Activated CD8-positive, alpha-beta memory T cell treated with anti-CD3 and anti-CD28 coated beads for 1 hour (primary cell): ENCODE data around the gene MCOLN3.

Source experiments
- DNase-seq, 2 donors: peaks; one replicate each; pipeline ENCODE4 v3.0.0-alpha.2; 2020; ENCODE audit warnings: low read depth in 1 of 2; ENCODE audit errors: extremely low read depth in 1 of 2

The MCOLN3 gene, protein sequence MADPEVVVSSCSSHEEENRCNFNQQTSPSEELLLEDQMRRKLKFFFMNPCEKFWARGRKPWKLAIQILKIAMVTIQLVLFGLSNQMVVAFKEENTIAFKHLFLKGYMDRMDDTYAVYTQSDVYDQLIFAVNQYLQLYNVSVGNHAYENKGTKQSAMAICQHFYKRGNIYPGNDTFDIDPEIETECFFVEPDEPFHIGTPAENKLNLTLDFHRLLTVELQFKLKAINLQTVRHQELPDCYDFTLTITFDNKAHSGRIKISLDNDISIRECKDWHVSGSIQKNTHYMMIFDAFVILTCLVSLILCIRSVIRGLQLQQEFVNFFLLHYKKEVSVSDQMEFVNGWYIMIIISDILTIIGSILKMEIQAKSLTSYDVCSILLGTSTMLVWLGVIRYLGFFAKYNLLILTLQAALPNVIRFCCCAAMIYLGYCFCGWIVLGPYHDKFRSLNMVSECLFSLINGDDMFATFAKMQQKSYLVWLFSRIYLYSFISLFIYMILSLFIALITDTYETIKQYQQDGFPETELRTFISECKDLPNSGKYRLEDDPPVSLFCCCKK

DNA sequence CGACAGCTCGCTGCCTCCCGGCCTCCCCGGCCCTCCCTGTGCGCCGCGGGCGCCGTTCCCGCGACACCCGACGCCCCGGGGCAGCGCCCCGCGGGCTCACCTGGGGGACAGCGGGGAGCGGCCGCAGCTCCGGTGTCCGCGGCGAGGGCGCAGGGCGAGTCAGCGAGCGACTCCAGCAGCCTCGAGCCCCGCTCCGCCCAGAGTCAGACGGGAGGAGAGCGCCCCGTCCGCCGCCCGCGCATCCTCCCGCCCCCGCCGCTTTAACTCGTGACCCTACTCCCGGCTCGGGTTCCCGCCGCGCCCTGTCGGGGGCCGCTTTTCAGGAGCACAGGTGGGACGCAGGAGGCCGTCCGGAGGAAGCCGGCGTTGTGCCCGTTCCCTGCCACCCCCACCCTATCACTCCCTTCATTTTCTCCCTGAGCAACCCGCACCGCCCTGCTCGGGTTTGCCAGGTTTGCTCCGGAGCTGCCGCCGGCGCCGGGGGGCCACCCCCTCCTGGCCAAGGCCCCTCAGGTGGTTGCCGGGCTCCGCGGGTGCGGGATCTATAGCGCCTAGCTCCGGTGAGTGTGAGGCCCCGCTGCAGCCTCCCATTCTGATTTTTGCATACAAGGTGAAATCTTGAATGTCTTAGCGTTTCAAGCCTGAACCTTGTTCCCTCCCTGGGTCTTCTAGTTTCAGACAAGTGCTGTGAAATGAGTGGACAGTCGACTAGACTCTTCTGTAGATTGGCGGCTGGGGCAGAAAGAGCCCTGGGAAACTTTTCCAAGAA is at the start of gene MCOLN3:
TSS of gene MCOLN3 (minus strand) at position 205 of the 769 bp plus-strand sequence. CDS start 3,140 bp downstream, outside the sequence.
- peak in 1 of 2 donors; percentile 19 for DNase-seq

DNA sequence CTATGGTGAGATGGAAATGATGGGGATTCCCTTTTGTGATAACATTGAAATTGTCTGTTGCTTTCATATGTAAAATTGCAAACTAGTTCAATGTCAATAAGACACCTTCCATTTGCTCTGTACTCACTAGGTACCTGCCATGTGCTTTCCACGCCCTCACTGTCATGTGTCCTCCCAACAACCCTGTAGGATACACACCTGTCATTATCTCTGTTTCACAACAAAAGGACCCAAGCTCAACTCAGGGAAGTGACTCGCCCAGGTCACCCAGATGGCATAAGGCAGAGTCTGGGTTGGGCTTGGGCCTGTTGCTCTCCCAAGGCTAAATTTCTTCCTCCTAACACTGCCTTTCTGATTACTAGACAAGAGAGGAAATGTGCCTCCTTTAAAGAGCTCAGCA is 45.3 kb upstream of the MCOLN3 start:
- DNase-seq: no peak

DNA sequence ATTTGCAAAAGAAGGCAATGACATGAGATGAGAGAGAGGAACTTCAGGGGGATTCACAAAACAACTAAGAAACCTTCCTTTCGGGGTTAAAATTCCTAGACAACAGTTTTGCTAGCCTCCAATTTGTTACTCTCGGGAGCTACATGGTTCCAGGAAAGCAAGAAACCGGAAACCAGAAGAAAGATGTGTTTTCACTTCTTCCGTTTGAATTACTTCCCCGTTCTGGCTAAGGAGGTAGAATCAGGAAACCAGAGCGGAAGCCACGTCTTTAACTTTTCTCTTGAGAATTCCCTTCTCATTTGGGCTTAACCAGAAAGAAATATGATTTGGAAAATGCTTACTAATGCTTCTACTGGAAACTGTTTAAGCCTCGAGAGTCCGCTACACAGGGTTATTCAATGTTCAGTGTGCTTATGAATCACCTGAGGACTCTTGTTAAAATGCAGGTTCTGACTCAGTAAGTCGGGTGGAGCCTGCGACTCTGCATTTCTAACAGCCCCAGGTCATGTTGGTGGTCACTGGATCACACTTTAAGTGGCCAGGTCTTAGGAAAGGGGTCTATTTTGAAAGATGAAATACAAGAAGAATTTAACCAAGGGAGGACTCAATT is 43.5 kb upstream of the MCOLN3 start:
- no peak for DNase-seq

DNA sequence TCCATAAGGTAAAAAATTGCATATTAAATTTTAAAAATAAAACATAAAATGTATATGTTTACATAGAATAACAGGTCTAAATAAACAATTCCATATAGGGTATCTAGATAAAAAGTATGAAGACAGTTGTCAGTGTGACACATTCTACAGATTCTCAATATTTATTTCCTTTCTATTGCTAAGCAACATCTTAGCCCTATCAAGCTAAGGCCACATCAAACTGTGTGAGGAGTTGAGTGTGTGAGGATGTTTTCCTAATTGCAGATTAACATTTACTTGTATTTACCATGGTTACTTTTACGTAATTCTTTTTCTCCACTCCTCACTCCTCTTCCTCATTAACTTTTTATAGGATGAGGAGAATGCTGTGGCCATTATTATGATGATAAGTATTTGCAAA is 41.9 kb upstream of the MCOLN3 start:
- DNase-seq: no peak

DNA sequence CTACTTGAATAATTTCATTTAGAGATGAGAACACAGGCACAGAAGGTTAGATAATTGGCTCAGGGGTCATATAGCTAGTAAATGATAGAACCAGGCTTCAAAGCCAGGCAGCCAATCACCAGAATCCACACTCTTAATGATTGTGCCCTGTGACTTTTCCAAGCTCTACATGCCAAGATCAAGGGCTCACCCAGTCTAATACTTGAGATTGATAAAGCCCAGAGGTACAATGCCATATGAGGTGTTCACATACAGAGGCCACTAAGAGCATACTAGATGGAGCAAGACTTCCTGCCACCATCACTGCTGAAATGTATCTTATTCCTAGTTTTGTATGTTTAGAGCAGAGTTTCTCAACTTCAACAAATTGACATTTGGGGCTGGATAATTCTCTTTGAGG is 40.9 kb upstream of the MCOLN3 start:
- DNase-seq: no peak

DNA sequence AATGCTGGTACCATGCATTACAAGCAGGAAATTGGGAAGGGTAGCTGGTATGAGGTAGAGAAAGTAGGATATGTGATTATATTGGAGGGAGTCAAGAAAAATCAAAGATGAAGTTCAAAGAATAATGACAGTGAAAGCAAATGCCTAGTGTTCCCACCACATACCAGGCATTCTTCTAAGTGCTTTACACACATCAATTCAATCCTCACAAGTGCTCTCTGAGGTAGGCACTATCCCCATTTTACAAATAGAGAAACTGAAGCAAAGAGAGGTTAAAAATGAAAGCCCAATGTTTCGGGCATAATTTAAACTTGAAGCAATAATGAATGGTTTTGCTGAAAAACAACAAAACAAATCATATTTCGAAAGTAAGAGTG is 40.1 kb upstream of the MCOLN3 start:
- DNase-seq: no peak

DNA sequence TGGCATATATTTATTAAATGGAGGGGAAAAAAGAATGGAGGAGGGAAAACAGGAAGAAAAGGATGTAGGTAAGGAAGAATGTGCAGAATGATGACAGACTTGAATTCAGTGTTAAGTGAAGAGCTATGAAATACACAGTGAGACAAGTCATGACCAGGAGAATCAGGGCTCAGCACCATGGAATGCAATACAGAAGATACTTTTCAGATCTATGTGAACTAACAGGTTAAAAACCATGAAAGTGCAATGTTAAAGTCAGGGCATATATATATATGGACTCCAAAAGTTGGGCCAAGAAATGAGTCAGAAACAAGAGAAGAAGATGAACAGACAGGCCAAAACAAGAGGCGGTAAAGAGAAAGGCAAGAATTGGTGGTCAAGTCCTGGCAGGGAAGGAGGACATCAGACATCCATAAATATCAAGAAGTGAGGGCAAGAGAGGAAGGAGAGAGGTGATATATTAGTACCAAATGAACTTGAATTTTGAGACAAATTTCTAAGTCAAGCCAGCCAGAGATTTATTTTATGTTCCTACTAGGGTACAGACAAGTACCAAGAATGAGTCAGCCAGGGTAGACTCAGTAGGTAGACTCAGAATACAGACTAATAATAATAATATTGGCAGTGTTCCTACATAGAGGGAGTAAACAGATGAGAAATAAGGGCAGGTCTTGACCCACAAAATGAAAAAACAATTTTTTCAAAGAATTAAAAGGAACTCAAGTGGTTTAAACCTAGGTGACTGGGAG is 39.5 kb upstream of the MCOLN3 start:
- DNase-seq: no peak

DNA sequence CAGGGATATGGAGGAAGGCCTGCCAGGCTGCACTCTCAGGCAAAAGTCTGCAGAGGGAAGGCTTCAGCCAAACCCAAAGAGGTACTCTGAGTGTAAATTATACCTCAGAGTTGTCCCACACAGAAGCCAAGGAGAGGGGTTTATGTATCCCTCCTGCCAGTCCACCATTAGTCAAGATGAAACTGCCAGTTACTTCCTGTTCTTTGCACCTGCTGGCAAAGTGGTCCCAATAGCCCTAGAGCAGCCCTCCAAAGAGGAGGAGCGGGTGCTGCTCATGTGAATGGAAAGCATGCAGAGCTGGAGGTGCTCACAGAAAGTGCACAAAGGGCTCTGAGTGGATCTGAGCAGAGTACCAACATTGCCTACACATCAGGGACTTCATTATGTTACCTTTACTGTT is 37.1 kb upstream of the MCOLN3 start:
- no peak for DNase-seq

DNA sequence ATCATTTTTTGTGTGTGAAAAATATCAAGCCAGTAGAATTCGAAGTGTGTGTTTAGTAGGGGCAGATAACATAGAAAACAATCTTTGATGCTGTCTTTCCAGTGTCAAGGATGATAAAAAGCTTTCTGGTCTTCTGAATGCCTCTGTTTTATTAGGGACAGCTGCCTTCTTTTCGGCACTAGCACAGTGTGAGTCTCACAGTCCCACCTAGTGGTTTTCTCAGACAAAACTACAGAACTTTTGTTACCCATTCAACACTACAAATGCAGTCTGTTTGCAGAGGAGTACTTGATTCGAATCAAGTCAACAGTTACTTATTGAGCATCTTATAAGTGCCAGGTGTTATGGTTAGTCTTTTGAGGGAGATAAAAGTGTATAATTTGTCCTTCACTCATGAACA is 30.6 kb upstream of the MCOLN3 start:
- DNase-seq: no peak

DNA sequence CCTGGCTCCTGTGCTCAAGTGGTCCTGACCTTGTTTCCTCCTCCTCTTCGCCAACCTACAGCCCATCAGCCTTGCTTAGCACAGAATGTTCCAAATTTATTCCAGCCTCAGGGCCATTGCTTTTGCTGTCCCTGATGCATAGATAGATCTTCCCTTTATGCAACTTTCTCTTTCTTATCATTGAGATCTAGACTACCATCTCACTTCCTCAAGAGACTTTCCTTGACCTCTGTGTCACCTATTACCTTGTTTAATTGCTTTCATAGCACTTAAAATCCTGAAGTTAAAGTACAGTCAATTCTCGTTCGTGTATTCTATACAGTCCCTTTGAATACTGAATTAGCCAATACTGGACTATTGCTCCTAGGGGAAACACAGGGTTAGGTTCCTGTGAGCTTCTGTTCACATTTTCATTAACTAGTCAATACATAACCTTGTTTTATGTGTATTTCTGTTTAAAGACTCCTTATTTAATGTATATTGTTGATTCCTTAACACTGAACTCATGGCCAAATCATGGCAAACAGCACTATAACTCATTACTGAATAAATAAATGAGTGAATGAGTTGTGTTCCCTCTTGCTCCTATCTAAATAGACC is 26.2 kb upstream of the MCOLN3 start:
- DNase-seq: no peak

DNA sequence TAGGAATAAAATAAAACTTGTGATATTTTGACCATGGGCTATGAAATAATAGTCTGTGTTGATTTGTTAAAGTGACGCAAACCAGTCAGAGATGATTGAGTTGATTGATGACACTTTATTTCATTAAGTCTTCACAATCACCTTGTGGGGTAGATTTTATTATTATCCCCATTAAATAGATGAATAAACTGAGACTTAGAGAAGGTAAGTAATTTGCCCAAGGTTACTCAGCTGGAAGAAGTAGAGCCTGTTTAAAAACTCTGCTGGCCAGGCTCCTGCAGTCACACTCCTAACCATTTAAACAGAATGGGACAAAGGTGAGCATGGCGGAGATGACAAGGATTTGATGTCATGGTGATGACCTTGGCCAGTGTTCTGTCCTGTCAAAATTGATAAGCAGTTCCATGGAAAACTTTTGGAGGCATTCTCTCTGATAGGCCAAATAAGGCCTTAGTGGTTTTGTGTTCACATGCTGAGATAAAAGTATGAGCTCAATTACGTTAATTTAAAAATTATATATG is 22.7 kb upstream of the MCOLN3 start:
- DNase-seq: no peak

DNA sequence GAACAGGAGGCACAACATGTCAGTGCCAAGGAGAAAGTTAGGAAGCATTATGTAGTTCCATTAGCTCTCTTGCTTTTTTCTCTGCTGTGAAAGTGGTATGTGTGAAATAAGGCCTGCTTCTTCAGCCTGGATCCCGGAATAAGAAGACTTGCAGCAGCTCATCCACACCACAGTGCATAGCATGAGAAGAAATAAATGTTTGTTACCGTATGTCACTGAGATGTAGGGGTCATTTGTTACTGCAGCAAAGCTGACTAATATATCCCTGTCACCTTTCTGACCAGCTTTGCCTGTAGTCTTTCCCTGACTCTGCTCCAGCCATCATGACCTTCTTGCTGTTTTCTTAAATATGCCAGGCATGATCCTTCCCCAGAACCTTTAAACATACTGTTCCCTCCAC is 20.5 kb upstream of the MCOLN3 start:
- DNase-seq: no peak

DNA sequence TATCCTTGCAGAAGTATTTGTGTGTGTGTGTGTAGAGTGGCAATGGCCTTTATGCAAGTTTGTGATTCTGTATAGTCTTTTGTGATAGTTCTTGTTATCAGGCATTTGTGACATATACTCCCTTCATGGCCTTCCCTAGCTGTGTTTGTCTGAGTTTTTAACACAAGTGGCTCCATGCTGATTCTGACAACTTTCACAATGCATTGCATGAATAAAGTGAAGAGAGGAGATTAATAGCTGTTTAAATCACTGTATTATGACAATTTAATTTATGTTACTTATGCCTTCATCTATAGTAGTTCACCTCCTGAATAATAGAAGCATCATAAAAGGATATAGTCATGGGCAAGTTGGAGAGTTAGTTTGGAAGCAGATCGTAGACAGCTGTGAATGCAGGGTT is 17.2 kb upstream of the MCOLN3 start:
- DNase-seq: no peak

DNA sequence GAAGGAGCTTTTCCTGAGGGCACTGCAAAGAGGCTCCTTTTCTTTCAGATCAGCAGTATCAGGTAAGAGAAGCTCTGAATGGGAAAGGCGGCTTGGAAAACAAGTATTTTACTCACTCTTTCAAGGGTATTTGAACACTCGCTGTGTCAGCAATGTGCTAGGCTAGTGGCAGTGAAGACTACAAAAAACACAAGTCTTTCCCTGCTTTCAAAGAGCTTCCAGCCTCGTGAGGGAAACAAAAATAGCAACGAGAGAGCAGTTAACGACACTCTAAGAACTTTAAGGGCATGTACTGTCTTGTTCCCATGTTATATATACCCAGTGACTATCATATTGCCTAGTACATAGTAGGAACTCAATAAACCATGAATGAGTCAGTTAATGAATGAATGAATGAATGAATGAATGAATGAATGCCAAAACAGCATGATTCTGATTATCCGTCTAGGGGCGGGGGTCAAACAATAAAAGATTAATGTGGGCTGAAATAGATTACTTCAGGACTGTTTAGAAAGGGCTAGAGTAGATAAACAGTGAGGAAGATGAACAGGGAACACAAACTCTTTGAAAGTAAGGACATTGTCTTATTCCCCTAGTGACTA is 14.2 kb upstream of the MCOLN3 start:
- DNase-seq: no peak

DNA sequence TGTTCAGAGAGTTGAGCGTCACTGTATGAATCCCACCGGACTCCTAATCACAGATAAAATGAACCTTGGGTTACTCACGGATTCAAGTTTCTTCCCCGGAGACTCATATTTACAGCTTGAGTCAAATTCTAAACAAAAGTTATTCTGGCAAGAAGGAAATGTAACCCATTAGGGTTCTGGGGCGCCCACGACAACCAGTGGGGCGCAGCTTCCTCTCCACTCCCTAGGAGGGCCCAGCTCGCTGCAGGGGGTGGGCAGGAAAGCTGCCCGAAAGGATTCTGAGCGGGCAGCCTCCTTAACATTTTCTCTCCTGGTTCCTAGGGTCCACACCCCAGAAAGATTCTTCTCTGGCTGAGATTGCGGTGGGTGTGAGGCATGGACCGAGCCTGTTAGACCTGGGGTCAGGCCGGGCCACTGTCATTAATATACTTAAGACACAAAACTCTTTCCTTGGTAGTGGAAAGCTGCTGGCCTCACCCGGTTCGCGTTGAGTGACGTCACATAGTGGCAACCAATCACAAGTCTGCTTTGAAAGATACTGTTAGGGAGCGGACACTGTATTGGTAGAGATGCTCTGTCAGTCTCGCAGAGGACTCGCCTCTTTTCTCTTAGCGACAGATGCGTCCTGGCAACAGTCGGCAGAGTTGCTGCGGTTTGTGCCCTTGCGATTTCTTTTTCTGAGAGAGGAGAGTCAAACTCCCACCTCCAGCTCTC is 13.6 kb upstream of the MCOLN3 start:
- peak; percentile 54 to 69 for DNase-seq

DNA sequence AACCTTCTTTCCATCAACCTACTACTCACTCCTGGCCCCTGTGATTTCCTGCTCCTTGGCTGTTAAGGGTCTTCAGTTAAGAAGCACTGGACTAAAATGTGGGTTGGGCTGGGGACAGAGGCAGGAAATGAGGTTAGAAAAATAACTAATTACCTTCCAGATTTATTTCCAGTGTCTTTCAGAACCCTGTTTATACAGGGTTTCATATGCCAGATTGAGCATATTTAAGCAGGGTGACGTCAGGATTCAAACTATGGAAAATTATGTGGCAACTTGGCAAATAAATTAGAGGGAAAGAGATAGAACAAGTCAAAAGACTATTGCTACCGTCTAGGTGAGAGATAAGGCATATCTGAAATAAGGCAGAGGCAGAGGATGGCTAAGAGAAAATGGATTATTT is 11.7 kb upstream of the MCOLN3 start:
- DNase-seq: no peak

DNA sequence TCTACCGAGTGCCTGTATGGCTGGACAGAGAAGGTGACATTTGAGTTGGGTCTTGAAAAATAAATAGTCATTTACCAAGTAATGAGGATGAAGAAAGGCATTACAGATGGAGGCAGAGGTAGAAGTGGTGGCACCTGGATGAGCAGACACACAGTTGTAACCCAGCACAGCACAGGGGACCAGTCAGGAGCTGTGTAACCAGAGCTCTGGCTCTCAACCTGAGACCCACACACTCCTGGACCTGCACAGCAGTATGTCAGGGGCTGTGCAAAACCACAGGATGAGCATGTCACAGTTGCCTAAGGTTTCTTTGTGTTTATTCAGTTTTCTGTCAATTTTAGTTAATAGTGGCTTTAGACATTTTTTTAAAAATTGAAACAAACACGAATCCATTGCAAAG is 11.3 kb upstream of the MCOLN3 start:
- no peak for DNase-seq

DNA sequence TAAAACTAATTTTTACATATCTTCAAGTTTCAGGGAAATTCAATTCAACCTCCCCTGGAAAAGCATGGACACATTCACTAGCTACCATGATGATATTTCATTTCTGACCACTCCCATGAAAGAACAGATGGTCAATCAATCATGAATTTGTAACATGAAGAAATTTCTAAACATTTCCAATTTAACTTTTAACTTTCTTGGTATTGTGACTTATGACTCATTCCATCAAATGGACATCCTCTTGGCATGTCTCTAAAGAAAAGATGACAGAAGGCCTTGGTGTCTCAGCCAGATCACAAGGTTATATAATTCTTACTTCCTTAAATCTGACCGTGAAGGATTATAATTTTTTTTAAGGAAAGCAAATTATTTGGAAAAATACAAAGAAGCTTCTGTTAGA is 10.5 kb upstream of the MCOLN3 start:
- no peak for DNase-seq

DNA sequence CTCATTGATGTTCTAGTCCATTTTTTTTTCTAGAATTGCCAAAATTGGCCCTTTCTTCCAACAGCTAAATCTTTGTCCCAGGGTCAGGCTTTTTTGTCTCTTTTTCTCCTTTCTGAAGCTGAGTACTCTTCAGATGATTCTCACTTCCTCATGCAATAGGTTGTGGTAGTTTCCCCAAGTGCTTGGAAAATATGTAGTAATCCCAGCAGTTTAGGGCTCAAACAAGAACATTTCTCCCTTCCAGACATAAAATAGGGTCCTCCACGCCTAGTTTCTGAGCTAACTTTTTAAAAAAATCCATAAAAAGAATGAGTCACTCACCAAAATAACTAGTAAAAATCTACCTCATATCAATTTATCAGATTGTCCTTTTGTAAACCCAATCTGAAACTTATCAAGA is 10.0 kb upstream of the MCOLN3 start:
- no peak for DNase-seq
